Astrocyte (in vitro differentiated cells and primary cell): ENCODE data around the gene CTSF.

Experiments
- EZH2 ChIP-seq: IDR thresholded peaks from 2 replicates; pipeline ENCODE4 v1.6.1; 2012; ENCODE audit warnings: mild to moderate bottlenecking, low read length, inconsistent platforms; ENCODE audit not compliant: insufficient read depth
- TF ChIP-seq, protein P1 (sequence below): IDR thresholded peaks from 2 replicates; pipeline ENCODE4 v1.5.1; 2011; ENCODE audit warnings: low read depth, mild to moderate bottlenecking, inconsistent platforms, low read length, moderate library complexity; ENCODE audit not compliant: insufficient read depth

DNA sequence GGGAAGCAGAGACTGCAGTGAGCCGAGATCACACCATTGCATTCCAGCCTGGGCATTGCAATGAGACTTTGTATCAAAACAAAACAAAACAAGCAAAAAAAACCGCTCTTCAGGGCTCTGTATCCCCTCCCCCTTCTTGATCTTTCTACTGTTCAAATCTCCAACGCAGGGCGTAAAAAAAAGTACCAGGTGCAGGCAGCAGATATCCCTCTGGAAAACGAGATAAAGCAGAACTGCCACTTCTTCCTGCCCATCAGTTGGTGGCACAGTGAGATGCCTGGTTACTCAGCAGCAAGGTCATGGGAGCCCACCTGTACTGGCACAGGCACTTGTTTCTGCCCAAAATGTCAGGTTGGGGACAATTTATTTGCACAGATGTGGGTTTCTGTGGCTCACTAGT, 35.7 kb upstream of the CTSF start:
- TF ChIP-seq, protein P1, sequence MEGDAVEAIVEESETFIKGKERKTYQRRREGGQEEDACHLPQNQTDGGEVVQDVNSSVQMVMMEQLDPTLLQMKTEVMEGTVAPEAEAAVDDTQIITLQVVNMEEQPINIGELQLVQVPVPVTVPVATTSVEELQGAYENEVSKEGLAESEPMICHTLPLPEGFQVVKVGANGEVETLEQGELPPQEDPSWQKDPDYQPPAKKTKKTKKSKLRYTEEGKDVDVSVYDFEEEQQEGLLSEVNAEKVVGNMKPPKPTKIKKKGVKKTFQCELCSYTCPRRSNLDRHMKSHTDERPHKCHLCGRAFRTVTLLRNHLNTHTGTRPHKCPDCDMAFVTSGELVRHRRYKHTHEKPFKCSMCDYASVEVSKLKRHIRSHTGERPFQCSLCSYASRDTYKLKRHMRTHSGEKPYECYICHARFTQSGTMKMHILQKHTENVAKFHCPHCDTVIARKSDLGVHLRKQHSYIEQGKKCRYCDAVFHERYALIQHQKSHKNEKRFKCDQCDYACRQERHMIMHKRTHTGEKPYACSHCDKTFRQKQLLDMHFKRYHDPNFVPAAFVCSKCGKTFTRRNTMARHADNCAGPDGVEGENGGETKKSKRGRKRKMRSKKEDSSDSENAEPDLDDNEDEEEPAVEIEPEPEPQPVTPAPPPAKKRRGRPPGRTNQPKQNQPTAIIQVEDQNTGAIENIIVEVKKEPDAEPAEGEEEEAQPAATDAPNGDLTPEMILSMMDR, result no peak
- TF ChIP-seq EZH2, result no peak
